WTC11 (cell line): ENCODE results near the gene SNX5. TPM values are rescaled to one million over a fixed set of nuclear protein-coding genes. Genes with fewer than 3 reads are reported as not detected.

Experiments used
- ATAC-seq: fragments of 200-7000 bp; cut with Tn5 transposase; 2 replicates; pipeline ENCODE4 v1.10.0; 2021; ENCODE audit warnings: mild to moderate bottlenecking, moderate library complexity
- CTCF ChIA-PET: fragments of 300-600 bp; sonication (Branson Sonifier 250); formaldehyde crosslinking; loops from one replicate; lab custom pipeline; 2021; ENCODE audit warnings: antibody characterized with exemption; lab: Charles Lee
- POLR2A ChIA-PET: fragments of 350-600 bp; sonication (Branson Sonifier 250); formaldehyde crosslinking; loops from one replicate; lab custom pipeline; 2021; ENCODE audit warnings: antibody characterized with exemption; lab: Charles Lee
- DNase-seq: peaks from one replicate; pipeline ENCODE4 v3.0.0; 2021; ENCODE audit warnings: low spot score
- H3K27ac Mint-ChIP-seq: 2 replicates; pipeline ENCODE4 v1.8.0; 2021; ENCODE audit warnings: mixed read lengths
- H3K27me3 Mint-ChIP-seq: 2 replicates; pipeline ENCODE4 v1.8.0; 2021; ENCODE audit warnings: low read depth, mild to moderate bottlenecking, moderate library complexity, mixed read lengths
- H3K36me3 Mint-ChIP-seq: 2 replicates; pipeline ENCODE4 v1.8.0; 2021; ENCODE audit warnings: mixed read lengths
- H3K4me1 Mint-ChIP-seq: 2 replicates; pipeline ENCODE4 v1.8.0; 2022; ENCODE audit warnings: mixed read lengths
- H3K4me3 Mint-ChIP-seq: 2 replicates; pipeline ENCODE4 v1.8.0; 2021; ENCODE audit warnings: mild to moderate bottlenecking, moderate library complexity, mixed read lengths
- H3K9me3 Mint-ChIP-seq: 2 replicates; pipeline ENCODE4 v1.8.0; 2021; ENCODE audit warnings: mixed read lengths
- CREM ChIP-seq: sonication (generic); formaldehyde crosslinking; IDR thresholded peaks from 2 replicates; pipeline ENCODE4 v1.8.1; 2022; ENCODE audit warnings: mild to moderate bottlenecking, missing genetic modification reagents, moderate library complexity
- GABPB1 ChIP-seq: sonication (generic); formaldehyde crosslinking; IDR thresholded peaks from 2 replicates; pipeline ENCODE4 v1.8.1; 2023; ENCODE audit warnings: mild to moderate bottlenecking, missing genetic modification reagents
- IRF1 ChIP-seq: sonication (generic); formaldehyde crosslinking; IDR thresholded peaks from 2 replicates; pipeline ENCODE4 v1.8.0; 2023; ENCODE audit warnings: missing genetic modification reagents
- KAT7 ChIP-seq: sonication (generic); formaldehyde crosslinking; IDR thresholded peaks from 2 replicates; pipeline ENCODE4 v1.8.1; 2023; ENCODE audit warnings: missing genetic modification reagents, mild to moderate bottlenecking, borderline replicate concordance
- MXD4 ChIP-seq: fragments of 250-450 bp; sonication (Bioruptor Pico); IDR thresholded peaks from 2 replicates; pipeline ENCODE4 v1.8.0; 2021; ENCODE audit warnings: mild to moderate bottlenecking, moderate library complexity, borderline replicate concordance
- MYBL2 ChIP-seq: sonication (generic); formaldehyde crosslinking; IDR thresholded peaks from 2 replicates; pipeline ENCODE4 v1.8.1; 2023; ENCODE audit warnings: mild to moderate bottlenecking, moderate library complexity, missing genetic modification reagents
- NR2C2 ChIP-seq: sonication (generic); formaldehyde crosslinking; IDR thresholded peaks from 2 replicates; pipeline ENCODE4 v1.8.0; 2022; ENCODE audit warnings: mild to moderate bottlenecking, missing genetic modification reagents
- SOX15 ChIP-seq: fragments of 250-450 bp; sonication (Bioruptor Pico); IDR thresholded peaks from 2 replicates; pipeline ENCODE4 v1.9.0; 2021; ENCODE audit warnings: mild to moderate bottlenecking
- SP1 ChIP-seq: sonication (generic); formaldehyde crosslinking; conservative IDR thresholded peaks from 2 replicates; pipeline ENCODE4 v1.8.1; 2022; ENCODE audit warnings: missing genetic modification reagents
- ZNF423 ChIP-seq: fragments of 250-450 bp; sonication (Bioruptor Pico); IDR thresholded peaks from 2 replicates; pipeline ENCODE4 v2.1.2; 2022; ENCODE audit warnings: mild to moderate bottlenecking, moderate library complexity
- total RNA-seq: library from RNA; stranded (reverse); gene quantifications from 3 replicates; pipeline ENCODE4 v1.2.3, GENCODE V29; 2021
- TF ChIP-seq, protein P1 (sequence below): fragments of 250-450 bp; sonication (Bioruptor Pico); IDR thresholded peaks from 2 replicates; pipeline ENCODE4 v1.8.0; 2021; ENCODE audit warnings: mild to moderate bottlenecking
- TF ChIP-seq, protein P2 (sequence below): fragments of 200-600 bp; IDR thresholded peaks from 2 replicates; pipeline ENCODE4 v1.8.0; 2022; ENCODE audit warnings: antibody characterized with exemption

SNX5 gene
- total RNA-seq, 1 experiment from 2014 or later: 192 TPM

- TF ChIP-seq, protein P1, sequence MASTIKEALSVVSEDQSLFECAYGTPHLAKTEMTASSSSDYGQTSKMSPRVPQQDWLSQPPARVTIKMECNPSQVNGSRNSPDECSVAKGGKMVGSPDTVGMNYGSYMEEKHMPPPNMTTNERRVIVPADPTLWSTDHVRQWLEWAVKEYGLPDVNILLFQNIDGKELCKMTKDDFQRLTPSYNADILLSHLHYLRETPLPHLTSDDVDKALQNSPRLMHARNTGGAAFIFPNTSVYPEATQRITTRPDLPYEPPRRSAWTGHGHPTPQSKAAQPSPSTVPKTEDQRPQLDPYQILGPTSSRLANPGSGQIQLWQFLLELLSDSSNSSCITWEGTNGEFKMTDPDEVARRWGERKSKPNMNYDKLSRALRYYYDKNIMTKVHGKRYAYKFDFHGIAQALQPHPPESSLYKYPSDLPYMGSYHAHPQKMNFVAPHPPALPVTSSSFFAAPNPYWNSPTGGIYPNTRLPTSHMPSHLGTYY (CRISPR knock-in tag): no peak
- TF ChIP-seq IRF1 (CRISPR knock-in tag) (no peak), MXD4 (CRISPR knock-in tag) (no peak), CREM (no peak), KAT7 (CRISPR knock-in tag) (no peak), ZNF423 (CRISPR knock-in tag) (no peak), SP1 (CRISPR knock-in tag) (no peak)
- TF ChIP-seq, all 79 proteins: peak for 0
Measured at GRCh38 chr20:17901971-17902370, 66.6 kb downstream of the SNX5 start (continued).

GRCh38 chr20:17898548-17898994, 70.0 kb downstream of the SNX5 start:
- no peak overlapping the region for H3K27ac Mint-ChIP-seq
- H3K4me1 Mint-ChIP-seq: peaks cover 37% of the 10 kb centered on the region
- DNase-seq: peak; percentile 72
- ATAC-seq: peak; percentile 29; the same call in 1 of the 2 replicates
- H3K36me3 Mint-ChIP-seq: no peaks in the 10 kb centered on the region
- CTCF ChIA-PET: interaction anchor here (0.6 to 2.5 kb wide), 14 partner anchors 13 to 393 kb away, joined by 3 to 31 read pairs (median 5); partner anchors contain the start of gene RRBP1
- no peaks in the 10 kb centered on the region; the same call in 1 of the 2 replicates for H3K27me3 Mint-ChIP-seq
- POLR2A ChIA-PET: no interaction called here
- no peaks in the 10 kb centered on the region for H3K9me3 Mint-ChIP-seq
- TF ChIP-seq, protein P2, sequence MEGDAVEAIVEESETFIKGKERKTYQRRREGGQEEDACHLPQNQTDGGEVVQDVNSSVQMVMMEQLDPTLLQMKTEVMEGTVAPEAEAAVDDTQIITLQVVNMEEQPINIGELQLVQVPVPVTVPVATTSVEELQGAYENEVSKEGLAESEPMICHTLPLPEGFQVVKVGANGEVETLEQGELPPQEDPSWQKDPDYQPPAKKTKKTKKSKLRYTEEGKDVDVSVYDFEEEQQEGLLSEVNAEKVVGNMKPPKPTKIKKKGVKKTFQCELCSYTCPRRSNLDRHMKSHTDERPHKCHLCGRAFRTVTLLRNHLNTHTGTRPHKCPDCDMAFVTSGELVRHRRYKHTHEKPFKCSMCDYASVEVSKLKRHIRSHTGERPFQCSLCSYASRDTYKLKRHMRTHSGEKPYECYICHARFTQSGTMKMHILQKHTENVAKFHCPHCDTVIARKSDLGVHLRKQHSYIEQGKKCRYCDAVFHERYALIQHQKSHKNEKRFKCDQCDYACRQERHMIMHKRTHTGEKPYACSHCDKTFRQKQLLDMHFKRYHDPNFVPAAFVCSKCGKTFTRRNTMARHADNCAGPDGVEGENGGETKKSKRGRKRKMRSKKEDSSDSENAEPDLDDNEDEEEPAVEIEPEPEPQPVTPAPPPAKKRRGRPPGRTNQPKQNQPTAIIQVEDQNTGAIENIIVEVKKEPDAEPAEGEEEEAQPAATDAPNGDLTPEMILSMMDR: peak; percentile 92
- TF ChIP-seq GABPB1 (CRISPR knock-in tag) (peak; percentile 54; the same call in 1 of the 2 replicates), NR2C2 (CRISPR knock-in tag) (no peak)
- H3K4me3 Mint-ChIP-seq: no peak overlapping the region

- no peak overlapping the region for H3K4me3 Mint-ChIP-seq
- no peaks in the 10 kb centered on the region; the same call in 1 of the 2 replicates for H3K27me3 Mint-ChIP-seq
- ChIA-PET POLR2A (no interaction called here), CTCF (interaction anchor here (0.6 to 2.5 kb wide), 22 partner anchors 13 to 392 kb away, joined by 3 to 31 read pairs (median 4); partner anchors contain the start of gene RRBP1)
- TF ChIP-seq MYBL2: no peak
- no peaks in the 10 kb centered on the region for H3K36me3 Mint-ChIP-seq
- no peak for ATAC-seq
- DNase-seq: no peak
- peaks cover 32% of the 10 kb centered on the region for H3K4me1 Mint-ChIP-seq
- no peak overlapping the region for H3K27ac Mint-ChIP-seq
- peaks cover 3% of the 10 kb centered on the region; the same call in 1 of the 2 replicates for H3K9me3 Mint-ChIP-seq
Measured at GRCh38 chr20:17897566-17898307, 70.9 kb downstream of the SNX5 start.

DNA sequence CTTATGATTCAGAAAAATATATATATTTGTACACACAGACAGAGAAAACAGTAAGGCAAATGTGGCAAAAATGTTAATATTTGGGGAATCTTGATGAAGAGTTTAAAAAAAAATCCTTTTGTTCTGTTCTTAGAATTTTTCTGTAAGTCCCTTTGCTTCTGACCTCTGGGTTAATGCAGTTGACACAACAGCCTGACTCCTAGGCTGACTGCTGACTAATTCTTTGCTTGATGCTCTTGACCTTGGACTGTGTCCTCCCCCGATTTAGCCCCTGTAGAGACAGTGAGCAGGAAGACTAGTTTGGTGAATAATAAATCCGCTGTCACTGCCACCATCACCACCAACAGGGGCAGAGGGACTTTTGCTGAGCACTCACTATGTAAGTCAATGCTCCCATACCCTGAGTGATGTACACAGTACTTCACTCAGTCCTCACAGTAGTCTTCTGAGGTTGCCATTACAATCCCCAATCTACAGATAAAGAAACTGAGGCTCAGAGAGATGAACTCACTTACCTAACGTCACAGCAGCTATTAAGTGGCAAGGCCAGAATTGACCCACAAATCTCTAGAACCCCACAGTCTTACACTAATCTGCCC, 71.7 kb downstream of the SNX5 start:
- CTCF ChIA-PET: interaction anchor here (1.1 to 2.5 kb wide), 3 partner anchors 13 to 240 kb away, joined by 3 to 27 read pairs (median 10); no protein-coding TSS in a partner anchor
- TF ChIP-seq GABPB1 (CRISPR knock-in tag): peak; percentile 65
- no peak for TF ChIP-seq SOX15
- Mint-ChIP-seq H3K27me3 (no peaks in the 10 kb centered on the region; the same call in 1 of the 2 replicates), H3K9me3 (peaks cover 9% of the 10 kb centered on the region), H3K27ac (no peak overlapping the region), H3K4me1 (peaks cover 28% of the 10 kb centered on the region), H3K36me3 (no peaks in the 10 kb centered on the region), H3K4me3 (no peak overlapping the region)
- DNase-seq: no peak
- POLR2A ChIA-PET: no interaction called here
- ATAC-seq: no peak
